ENCODE measurements around the gene FRMPD4.

The FRMPD4 gene

GRCh38 chrX:12327836-12328235 is 189.6 kb downstream of the FRMPD4 start:
- ChIA-PET POLR2A (no interaction called here), CTCF (interaction anchor here (0.6 kb wide), 1 partner anchor 1202 kb away, joined by 3 read pairs; no protein-coding TSS in a partner anchor)
- DNase-seq (ENCODE audit: extremely low spot score): no peak
- TF ChIP-seq TARDBP (IDR thresholded peaks at IDR 0.05) (no peak), CTBP1 (IDR thresholded peaks at IDR 0.05; ENCODE audit: borderline replicate concordance) (no peak), L3MBTL2 (conservative IDR thresholded peaks at IDR 0.05) (no peak), SUZ12 (IDR thresholded peaks at IDR 0.05) (no peak), ARNT (IDR thresholded peaks at IDR 0.05) (no peak), BHLHE40 (IDR thresholded peaks at IDR 0.05; ENCODE audit: borderline replicate concordance) (no peak), FOXA1 (IDR thresholded peaks at IDR 0.05) (no peak), LEF1 (IDR thresholded peaks at IDR 0.05; ENCODE audit: borderline replicate concordance) (no peak), HDGF (IDR thresholded peaks at IDR 0.05; ENCODE audit: borderline replicate concordance) (no peak), SP1 (IDR thresholded peaks at IDR 0.05) (no peak), FOXM1 (IDR thresholded peaks at IDR 0.05; ENCODE audit: borderline replicate concordance) (no peak), ZNF384 (IDR thresholded peaks at IDR 0.05) (no peak), FOXK2 (IDR thresholded peaks at IDR 0.05) (no peak), ELF4 (IDR thresholded peaks at IDR 0.05) (no peak), PKNOX1 (IDR thresholded peaks at IDR 0.05) (no peak), NFRKB (IDR thresholded peaks at IDR 0.05) (no peak)

- no peak for DNase-seq (ENCODE audit: extremely low spot score)
- TF ChIP-seq HDGF (IDR thresholded peaks at IDR 0.05; ENCODE audit: borderline replicate concordance): no peak
- TF ChIP-seq FOXK2 (IDR thresholded peaks at IDR 0.05): no peak
- TF ChIP-seq LEF1 (IDR thresholded peaks at IDR 0.05; ENCODE audit: borderline replicate concordance): no peak
- no peak for TF ChIP-seq SP1 (IDR thresholded peaks at IDR 0.05)
- POLR2A ChIA-PET: no interaction called here
- CTCF ChIA-PET: no interaction called here
These were observed 191.2 kb downstream of the FRMPD4 start for GRCh38 chrX:12329476-12329875.

DNA sequence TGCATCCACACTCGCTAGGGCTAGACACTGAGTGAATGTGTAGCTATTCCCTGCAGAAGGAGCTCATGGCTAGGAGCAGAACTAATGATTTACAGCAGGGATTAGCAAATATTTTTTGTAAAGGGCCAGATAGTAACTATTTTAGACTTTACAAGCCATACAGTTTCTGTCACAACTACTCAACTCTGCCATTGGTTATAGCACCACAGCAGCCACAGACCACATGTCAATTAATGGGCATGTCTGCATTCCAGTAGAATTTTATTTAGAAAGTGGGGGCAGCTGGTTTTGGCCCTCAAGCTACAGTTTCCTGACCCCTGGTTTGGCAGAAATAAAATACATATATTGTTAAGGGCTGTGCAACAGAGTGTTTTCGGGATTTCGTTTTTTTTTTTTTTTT is 192.6 kb downstream of the FRMPD4 start:
- CTCF ChIA-PET: no interaction called here
- DNase-seq (ENCODE audit: extremely low spot score): no peak
- TF ChIP-seq SP1 (IDR thresholded peaks at IDR 0.05): no peak
- no peak for TF ChIP-seq PKNOX1 (IDR thresholded peaks at IDR 0.05)
- no peak for TF ChIP-seq ELF4 (IDR thresholded peaks at IDR 0.05)
- TF ChIP-seq SUZ12 (IDR thresholded peaks at IDR 0.05): no peak
- no peak for TF ChIP-seq L3MBTL2 (conservative IDR thresholded peaks at IDR 0.05)
- no peak for TF ChIP-seq BHLHE40 (IDR thresholded peaks at IDR 0.05; ENCODE audit: borderline replicate concordance)
- TF ChIP-seq ZNF384 (IDR thresholded peaks at IDR 0.05): no peak
- TF ChIP-seq NFRKB (IDR thresholded peaks at IDR 0.05): no peak
- TF ChIP-seq FOXA1 (IDR thresholded peaks at IDR 0.05): no peak
- no peak for TF ChIP-seq TARDBP (IDR thresholded peaks at IDR 0.05)
- no peak for TF ChIP-seq HDGF (IDR thresholded peaks at IDR 0.05; ENCODE audit: borderline replicate concordance)
- TF ChIP-seq FOXK2 (IDR thresholded peaks at IDR 0.05): no peak
- TF ChIP-seq FOXM1 (IDR thresholded peaks at IDR 0.05; ENCODE audit: borderline replicate concordance): no peak
- no peak for TF ChIP-seq CTBP1 (IDR thresholded peaks at IDR 0.05; ENCODE audit: borderline replicate concordance)
- no peak for TF ChIP-seq LEF1 (IDR thresholded peaks at IDR 0.05; ENCODE audit: borderline replicate concordance)
- POLR2A ChIA-PET: no interaction called here

GRCh38 chrX:12332786-12333347 is 194.6 kb downstream of the FRMPD4 start:
- TF ChIP-seq PKNOX1 (IDR thresholded peaks at IDR 0.05): peak; percentile 36; the same call in 1 of the 2 replicates
- TF ChIP-seq ELF4 (IDR thresholded peaks at IDR 0.05): no peak
- ChIA-PET CTCF (no interaction called here), POLR2A (no interaction called here)
- DNase-seq (ENCODE audit: extremely low spot score): no peak

DNA sequence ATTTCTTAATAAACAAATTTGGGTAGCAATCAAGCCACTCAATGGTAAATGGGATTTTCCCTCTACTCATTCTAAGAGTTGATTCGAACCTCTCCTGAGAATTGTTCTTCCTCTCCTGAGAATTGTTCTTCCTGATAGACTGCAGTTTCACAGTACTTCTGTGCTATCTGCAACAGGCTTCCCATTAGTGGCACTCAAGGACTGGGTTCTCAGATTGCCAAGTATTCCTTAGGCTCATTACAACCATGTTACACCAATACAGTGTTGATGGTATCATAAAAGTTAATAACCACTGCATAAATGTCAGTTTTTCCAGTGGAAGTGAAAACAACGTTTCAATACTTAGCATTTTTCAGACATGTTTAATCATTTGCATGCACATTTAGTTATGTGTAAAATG is 201.6 kb downstream of the FRMPD4 start:
- ChIA-PET CTCF (no interaction called here), POLR2A (no interaction called here)
- no peak for TF ChIP-seq NFRKB (IDR thresholded peaks at IDR 0.05)
- no peak for TF ChIP-seq FOXA1 (IDR thresholded peaks at IDR 0.05)
- TF ChIP-seq ZNF384 (IDR thresholded peaks at IDR 0.05): no peak
- no peak for DNase-seq (ENCODE audit: extremely low spot score)

GRCh38 chrX:12344954-12345353 is 206.7 kb downstream of the FRMPD4 start:
- ChIA-PET CTCF (no interaction called here), POLR2A (no interaction called here)
- no peak for TF ChIP-seq HDGF (IDR thresholded peaks at IDR 0.05; ENCODE audit: borderline replicate concordance)
- no peak for TF ChIP-seq FOXK2 (IDR thresholded peaks at IDR 0.05)
- TF ChIP-seq SP1 (IDR thresholded peaks at IDR 0.05): no peak
- TF ChIP-seq CTBP1 (IDR thresholded peaks at IDR 0.05; ENCODE audit: borderline replicate concordance): no peak
- no peak for TF ChIP-seq TARDBP (IDR thresholded peaks at IDR 0.05)
- TF ChIP-seq ELF4 (IDR thresholded peaks at IDR 0.05): no peak
- no peak for TF ChIP-seq PKNOX1 (IDR thresholded peaks at IDR 0.05)
- TF ChIP-seq ARNT (IDR thresholded peaks at IDR 0.05): no peak
- DNase-seq (ENCODE audit: extremely low spot score): no peak

Measured in HEK293T (cell line).